Vagina (tissue), 2 donors: ENCODE measurements around the gene CEACAM19.

Experiments used
- CTCF ChIP-seq, 3 experiments: fragments of 450-650 bp in 2 of 3; fragments of 200-600 bp in 1 of 3; sonication (generic) in 1 of 3; IDR thresholded peaks; one replicate each; pipeline ENCODE4 v1.5.1; 2017 to 2019; ENCODE audit warnings: antibody characterized with exemption in 3 of 3, mild to moderate bottlenecking in 2 of 3, moderate library complexity in 2 of 3
- POLR2A ChIP-seq, 2 donors: fragments of 450-650 bp; IDR thresholded peaks; one replicate each; pipeline ENCODE4 v1.6.1; 2017; ENCODE audit warnings: antibody characterized with exemption in 2 of 2, mild to moderate bottlenecking in 2 of 2, moderate library complexity in 2 of 2
- POLR2AphosphoS5 ChIP-seq, 2 donors: sonication (generic); formaldehyde crosslinking; IDR thresholded peaks; one replicate each; pipeline ENCODE4 v1.9.0; 2017; ENCODE audit warnings: antibody characterized with exemption in 2 of 2, mild to moderate bottlenecking in 2 of 2, low read depth in 1 of 2; ENCODE audit not compliant: insufficient read depth in 1 of 2

- no peak for TF ChIP-seq CTCF (IDR thresholded peaks at IDR 0.05)
- no peak for TF ChIP-seq POLR2A (IDR thresholded peaks at IDR 0.05)
- TF ChIP-seq POLR2AphosphoS5 (IDR thresholded peaks at IDR 0.05; ENCODE audit: insufficient read depth in 1 of 2, low read depth in 1 of 2), result no peak
Measured at GRCh38 chr19:44703336-44704078, 32.2 kb downstream of the CEACAM19 start.
